Body of pancreas (tissue), 4 donors: Measurements from ENCODE around the gene AKAP13.

Experiments
- CTCF ChIP-seq, 7 experiments: fragments of 450-650 bp in 4 of 7; fragments of 200-600 bp in 3 of 7; sonication (generic) in 3 of 7; IDR thresholded peaks; one replicate each; pipeline ENCODE4 v1.5.1; 2016 to 2019; ENCODE audit warnings: antibody characterized with exemption in 7 of 7
- POLR2A ChIP-seq, 3 donors: fragments of 450-650 bp; IDR thresholded peaks; one replicate each; pipeline ENCODE4 v1.6.1; 2016; ENCODE audit warnings: antibody characterized with exemption in 3 of 3, mild to moderate bottlenecking in 2 of 3

GRCh38 chr15:85500060-85500708 lies 119.8 kb downstream of the AKAP13 start:
- TF ChIP-seq CTCF (IDR thresholded peaks at IDR 0.05) (no peak), POLR2A (IDR thresholded peaks at IDR 0.05) (no peak)
